Hair follicular keratinocyte (primary cell): ENCODE measurements around the gene KCTD3. TPM values are rescaled to one million over a fixed set of nuclear protein-coding genes. Genes with fewer than 3 reads are reported as not detected.

ENCODE experiments used
- total RNA-seq: library from RNA; depleted of rRNA; stranded (reverse); fragments of >200 nt; gene quantifications from 2 replicates; pipeline ENCODE4 v1.2.3, GENCODE V29; 2015

KCTD3 gene
- 19.7 and 23.2 TPM in 2 replicates for total RNA-seq

GRCh38 chr1:215566556-215567490 lies at the start of gene KCTD3:
Gene KCTD3 (plus strand): TSS chr1:215567304. CDS start chr1:215567686, 382 bp downstream.

